H9 (cell line): ENCODE results near the gene KAT2B. TPM values are rescaled to one million over a fixed set of nuclear protein-coding genes. Genes with fewer than 3 reads are reported as not detected.

Experiments used
- DNase-seq: peaks from one replicate; pipeline ENCODE4 v3.0.0-alpha.2; 2017
- H2AFZ ChIP-seq: one replicate; pipeline ENCODE4 v1.6.1; 2013; ENCODE audit warnings: mild to moderate bottlenecking, low read length, control low read depth, moderate library complexity
- H2AK5ac ChIP-seq: 2 replicates; pipeline ENCODE4 v1.6.1; 2013; ENCODE audit warnings: low read length, control low read depth, mixed read lengths; ENCODE audit not compliant: insufficient read length
- H2BK120ac ChIP-seq: one replicate; pipeline ENCODE4 v1.6.1; 2013; ENCODE audit warnings: low read depth, mild to moderate bottlenecking, low read length, control low read depth, inconsistent platforms; ENCODE audit not compliant: poor library complexity, severe bottlenecking
- H2BK12ac ChIP-seq: 2 replicates; pipeline ENCODE4 v1.6.1; 2013; ENCODE audit warnings: low read length, control low read depth, mixed read lengths, low read depth; ENCODE audit not compliant: insufficient read length
- H2BK15ac ChIP-seq: 2 replicates; pipeline ENCODE4 v1.6.1; 2013; ENCODE audit warnings: low read depth, low read length, control low read depth
- H2BK20ac ChIP-seq: one replicate; pipeline ENCODE4 v1.6.1; 2013; ENCODE audit warnings: low read depth, mild to moderate bottlenecking, low read length, control low read depth, inconsistent platforms; ENCODE audit not compliant: poor library complexity, severe bottlenecking
- H2BK5ac ChIP-seq: 2 replicates; pipeline ENCODE4 v1.6.1; 2013; ENCODE audit warnings: low read length, control low read depth, mixed read lengths; ENCODE audit not compliant: insufficient read length
- H3K14ac ChIP-seq: 2 replicates; pipeline ENCODE4 v1.6.1; 2013; ENCODE audit warnings: low read length, control low read depth; ENCODE audit not compliant: insufficient read depth
- H3K18ac ChIP-seq: 2 replicates; pipeline ENCODE4 v1.6.1; 2013; ENCODE audit warnings: low read depth, mild to moderate bottlenecking, mixed read lengths, low read length, control low read depth; ENCODE audit not compliant: insufficient read length
- H3K23ac ChIP-seq: 2 replicates; pipeline ENCODE4 v1.6.1; 2013; ENCODE audit warnings: low read length, control low read depth, mixed read lengths, low read depth; ENCODE audit not compliant: insufficient read length
- H3K23me2 ChIP-seq: 2 replicates; pipeline ENCODE4 v1.6.1; 2013; ENCODE audit warnings: low read depth, mild to moderate bottlenecking, mixed read lengths, low read length, control low read depth; ENCODE audit not compliant: insufficient read length, poor library complexity, severe bottlenecking
- H3K27ac ChIP-seq: 2 replicates; pipeline ENCODE4 v1.5.1; 2013; ENCODE audit warnings: low read length, control low read depth, mixed read lengths, low read depth; ENCODE audit not compliant: insufficient read length
- H3K27me3 ChIP-seq: 2 replicates; pipeline ENCODE4 v1.6.1; 2013; ENCODE audit warnings: low read length, control low read depth, inconsistent platforms; ENCODE audit not compliant: insufficient read depth
- H3K4ac ChIP-seq: 2 replicates; pipeline ENCODE4 v1.6.1; 2013; ENCODE audit warnings: low read depth, mild to moderate bottlenecking, control low read depth, inconsistent platforms, low read length, moderate library complexity
- H3K4me1 ChIP-seq: 2 replicates; pipeline ENCODE4 v1.6.1; 2013; ENCODE audit warnings: low read length, control low read depth, inconsistent platforms; ENCODE audit not compliant: insufficient read depth
- H3K4me2 ChIP-seq: 2 replicates; pipeline ENCODE4 v1.6.1; 2013; ENCODE audit warnings: low read length, control low read depth, mixed read lengths; ENCODE audit not compliant: insufficient read length, insufficient read depth
- H3K56ac ChIP-seq: 2 replicates; pipeline ENCODE4 v1.6.1; 2013; ENCODE audit warnings: low read depth, mild to moderate bottlenecking, mixed read lengths, low read length, control low read depth; ENCODE audit not compliant: insufficient read length
- H3K79me1 ChIP-seq: 2 replicates; pipeline ENCODE4 v1.6.1; 2013; ENCODE audit warnings: low read depth, mild to moderate bottlenecking, moderate library complexity, low read length, control low read depth, inconsistent platforms; ENCODE audit not compliant: insufficient read depth, poor library complexity, severe bottlenecking
- H3K79me2 ChIP-seq: 2 replicates; pipeline ENCODE4 v1.6.1; 2013; ENCODE audit warnings: low read length, control low read depth, inconsistent platforms; ENCODE audit not compliant: insufficient read depth
- H3K9ac ChIP-seq: 2 replicates; pipeline ENCODE4 v1.6.1; 2013; ENCODE audit warnings: low read length, control low read depth, mixed read lengths; ENCODE audit not compliant: insufficient read length; ENCODE audit errors: extremely low read depth
- H3K9me3 ChIP-seq: one replicate; pipeline ENCODE4 v1.6.1; 2013; ENCODE audit warnings: low read depth, low read length, inconsistent platforms; ENCODE audit not compliant: control insufficient read depth
- H3T11ph ChIP-seq: one replicate; pipeline ENCODE4 v1.6.1; 2013; ENCODE audit warnings: mild to moderate bottlenecking, low read length, control low read depth, inconsistent platforms
- H4K20me1 ChIP-seq: one replicate; pipeline ENCODE4 v1.6.1; 2013; ENCODE audit not compliant: control insufficient read depth, insufficient read length, insufficient read depth
- H4K5ac ChIP-seq: 2 replicates; pipeline ENCODE4 v1.6.1; 2013; ENCODE audit warnings: low read depth, mild to moderate bottlenecking, mixed read lengths, low read length, control low read depth; ENCODE audit not compliant: insufficient read length
- H4K8ac ChIP-seq: replicated peaks from 2 replicates; pipeline ENCODE4 v1.6.1; 2013; ENCODE audit warnings: low read length, control low read depth, mixed read lengths, low read depth; ENCODE audit not compliant: insufficient read length
- H4K91ac ChIP-seq: 2 replicates; pipeline ENCODE4 v1.6.1; 2013; ENCODE audit warnings: low read depth, mild to moderate bottlenecking, moderate library complexity, mixed read lengths, low read length, control low read depth; ENCODE audit not compliant: insufficient read length
- H3K27ac Mint-ChIP-seq, 3 experiments: 2 replicates in 2 of 3; 3 replicates in 1 of 3; pipeline ENCODE4 v1.8.0; 2020 to 2021; ENCODE audit warnings: mixed read lengths in 3 of 3, mild to moderate bottlenecking in 1 of 3, moderate library complexity in 1 of 3
- H3K27me3 Mint-ChIP-seq: 2 replicates; pipeline ENCODE4 v1.8.0; 2021; ENCODE audit warnings: low read depth, mild to moderate bottlenecking, moderate library complexity, mixed read lengths
- H3K36me3 Mint-ChIP-seq, 3 experiments: 2 replicates in 2 of 3; 3 replicates in 1 of 3; pipeline ENCODE4 v1.8.0; 2020 to 2021; ENCODE audit warnings: low read depth in 3 of 3, mixed read lengths in 3 of 3; ENCODE audit not compliant: insufficient read depth in 1 of 3
- H3K4me1 Mint-ChIP-seq, 2 experiments: 2 replicates each; pipeline ENCODE4 v1.8.0; 2020; ENCODE audit warnings: mixed read lengths in 2 of 2
- H3K4me3 Mint-ChIP-seq, 2 experiments: 2 replicates in 1 of 2; 3 replicates in 1 of 2; pipeline ENCODE4 v1.8.0; 2020 to 2021; ENCODE audit warnings: mild to moderate bottlenecking in 2 of 2, mixed read lengths in 2 of 2, moderate library complexity in 1 of 2
- H3K9me3 Mint-ChIP-seq, 2 experiments: 2 replicates in 1 of 2; 3 replicates in 1 of 2; pipeline ENCODE4 v1.8.0; 2020; ENCODE audit warnings: mild to moderate bottlenecking in 2 of 2, mixed read lengths in 2 of 2, moderate library complexity in 1 of 2
- CTCF ChIP-seq: fragments of 200-600 bp; sonication (generic); conservative IDR thresholded peaks from 3 replicates; pipeline ENCODE4 v1.8.0; 2021; ENCODE audit warnings: antibody characterized with exemption, mild to moderate bottlenecking
- WGBS: extraction: QIAGEN DNeasy Blood & Tissue Kit; methylation state at CpG from one replicate; pipeline ENCODE4 v1.1.7; 2013; ENCODE audit warnings: missing lambda C conversion rate, low lambda C conversion rate, mixed read lengths; ENCODE audit not compliant: insufficient read length; ENCODE audit errors: extremely low coverage; 5-methylcytosine and 5-hydroxymethylcytosine counted together
- total RNA-seq: library from RNA; stranded (reverse); gene quantifications from 2 replicates; pipeline ENCODE4 v1.2.1, GENCODE V29; 2021

The KAT2B gene
- total RNA-seq, 1 experiment from 2014 or later, result 6.3 TPM

DNA sequence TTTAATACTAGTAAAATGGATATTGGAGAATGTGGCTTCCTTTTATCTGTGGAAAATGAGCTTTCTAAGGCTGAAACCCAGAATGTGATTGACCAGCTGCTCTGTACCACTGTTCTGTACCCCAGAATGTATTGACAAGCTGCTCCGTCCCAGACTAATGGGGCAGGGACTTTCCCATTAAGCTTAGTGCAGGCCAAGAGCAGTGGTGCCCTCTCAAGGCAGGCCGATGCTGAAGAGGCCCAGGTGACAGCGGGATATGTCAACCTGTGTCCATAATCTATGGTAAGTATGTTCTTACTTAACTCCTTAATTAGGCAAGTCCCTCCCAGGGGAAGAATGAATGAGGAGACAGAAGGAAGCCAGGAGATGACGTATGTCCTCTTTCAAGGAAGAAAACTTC lies 114.7 kb downstream of the KAT2B start:
- Histone ChIP-seq H4K5ac (no peak overlapping the region), H2AFZ (no peak overlapping the region)

More for the DNA sequence above, 114.7 kb downstream of the KAT2B start:
- no peak overlapping the region for H3T11ph ChIP-seq
- H3K36me3 Mint-ChIP-seq, result peaks cover 8 to 28% (median 20%) of the 10 kb centered on the region in 3 experiments; a peak in 5 of 7 replicates
- H3K27ac ChIP-seq, result no peak overlapping the region
- no peaks in the 10 kb centered on the region; a peak in 1 of 4 replicates for H3K4me1 Mint-ChIP-seq
- no peak overlapping the region for H4K91ac ChIP-seq
- WGBS, result no CpG with 5 or more reads among the region's 4 CpGs
- no peak overlapping the region for H3K27ac Mint-ChIP-seq
- H3K9ac ChIP-seq, result no peak overlapping the region
- H3K4me3 Mint-ChIP-seq, result no peak overlapping the region
- H2BK120ac ChIP-seq, result no peak overlapping the region
- no peak overlapping the region for H2BK5ac ChIP-seq
- H3K27me3 ChIP-seq, result no peaks in the 10 kb centered on the region
- DNase-seq, result no peak
- H3K14ac ChIP-seq, result no peak overlapping the region
- H3K56ac ChIP-seq, result no peak overlapping the region
- H3K79me1 ChIP-seq, result no peaks in the 10 kb centered on the region
- H3K27me3 Mint-ChIP-seq, result no peaks in the 10 kb centered on the region
- no peak overlapping the region for H2AK5ac ChIP-seq
- peak; percentile 32; the same call in 2 of the 3 replicates for TF ChIP-seq CTCF
- no peaks in the 10 kb centered on the region for H3K79me2 ChIP-seq
- no peaks in the 10 kb centered on the region for H3K23me2 ChIP-seq
- H3K4ac ChIP-seq, result no peak overlapping the region
- no peak overlapping the region for H2BK20ac ChIP-seq
- no peak overlapping the region for H2BK12ac ChIP-seq
- no peak overlapping the region for H3K23ac ChIP-seq
- H4K20me1 ChIP-seq, result no peaks in the 10 kb centered on the region
- no peaks in the 10 kb centered on the region for H3K9me3 ChIP-seq
- no peak overlapping the region for H3K18ac ChIP-seq
- H3K4me1 ChIP-seq, result no peaks in the 10 kb centered on the region
- no peak overlapping the region for H2BK15ac ChIP-seq
- no peak overlapping the region for H3K4me2 ChIP-seq
- no peak overlapping the region for H4K8ac ChIP-seq
- no peaks in the 10 kb centered on the region for H3K9me3 Mint-ChIP-seq
